ENCODE measurements around the gene MFNG.

MFNG gene

GRCh38 chr22:37511395-37512104 is 25.4 kb upstream of the MFNG start:
- no peak for DNase-seq (ENCODE audit: low read depth)

- DNase-seq (ENCODE audit: low read depth): no peak
These were observed 23.9 kb upstream of the MFNG start for GRCh38 chr22:37510091-37510490.

GRCh38 chr22:37509059-37509860 is 23.1 kb upstream of the MFNG start:
- no peak for DNase-seq (ENCODE audit: low read depth)

- DNase-seq (ENCODE audit: low read depth): no peak
These were observed 22.3 kb upstream of the MFNG start for GRCh38 chr22:37508431-37508992.

- DNase-seq (ENCODE audit: low read depth): no peak
These were observed 21.5 kb upstream of the MFNG start for GRCh38 chr22:37507731-37508130.

GRCh38 chr22:37505989-37506388 is 19.8 kb upstream of the MFNG start:
- no peak for DNase-seq (ENCODE audit: low read depth)

GRCh38 chr22:37505565-37505964 is 19.4 kb upstream of the MFNG start:
- DNase-seq (ENCODE audit: low read depth): no peak

- no peak for DNase-seq (ENCODE audit: low read depth)
These were observed 18.8 kb upstream of the MFNG start for GRCh38 chr22:37504964-37505363.

GRCh38 chr22:37503850-37504249 is 17.7 kb upstream of the MFNG start:
- no peak for DNase-seq (ENCODE audit: low read depth)

GRCh38 chr22:37503183-37503683 is 17.0 kb upstream of the MFNG start:
- DNase-seq (ENCODE audit: low read depth): no peak

GRCh38 chr22:37502342-37503182 is 16.4 kb upstream of the MFNG start:
- no peak for DNase-seq (ENCODE audit: low read depth)

GRCh38 chr22:37501610-37502341 is 15.6 kb upstream of the MFNG start:
- no peak for DNase-seq (ENCODE audit: low read depth)

- no peak for DNase-seq (ENCODE audit: low read depth)
These were observed 14.8 kb upstream of the MFNG start for GRCh38 chr22:37500745-37501609.

GRCh38 chr22:37499789-37500540 is 13.8 kb upstream of the MFNG start:
- no peak for DNase-seq (ENCODE audit: low read depth)

- DNase-seq (ENCODE audit: low read depth): no peak
These were observed 13.0 kb upstream of the MFNG start for GRCh38 chr22:37499027-37499707.

- peak; percentile 58 for DNase-seq (ENCODE audit: low read depth)
These were observed 12.2 kb upstream of the MFNG start for GRCh38 chr22:37498289-37498909.

- no peak for DNase-seq (ENCODE audit: low read depth)
These were observed 10.9 kb upstream of the MFNG start for GRCh38 chr22:37497062-37497599.

GRCh38 chr22:37496651-37497050 is 10.5 kb upstream of the MFNG start:
- no peak for DNase-seq (ENCODE audit: low read depth)

Measured in stimulated activated CD8-positive, alpha-beta memory T cell treated with anti-CD3 and anti-CD28 coated beads, Interleukin-4, amount 100 ng/mL, for 24 hours (primary cell).